Measurements from ENCODE around the gene C1orf232.

GRCh38 chr1:26158908-26159742 lies 9.6 kb downstream of the C1orf232 start, which contains the start of gene FAM110D:
- TF ChIP-seq MAX (IDR thresholded peaks at IDR 0.05) (no peak), CREB1 (IDR thresholded peaks at IDR 0.05; ENCODE audit: low read depth) (no peak), ZBTB7A (IDR thresholded peaks at IDR 0.05; ENCODE audit: low read depth) (no peak), EP300 (IDR thresholded peaks at IDR 0.05; ENCODE audit: borderline replicate concordance) (no peak), NFIC (IDR thresholded peaks at IDR 0.05) (no peak), EGR1 (IDR thresholded peaks at IDR 0.05) (no peak), TEAD4 (IDR thresholded peaks at IDR 0.05) (no peak), YY1 (IDR thresholded peaks at IDR 0.05; ENCODE audit: low read depth) (no peak), FOXM1 (IDR thresholded peaks at IDR 0.05; ENCODE audit: borderline replicate concordance, low read depth) (no peak), RAD21 (IDR thresholded peaks at IDR 0.05; ENCODE audit: low read depth) (no peak)
